Neural crest cell (in vitro differentiated cells): ENCODE results near the gene TMEM200C. TPM values are rescaled to one million over a fixed set of nuclear protein-coding genes. Genes with fewer than 3 reads are reported as not detected.

Experiments
- DNase-seq: peaks from one replicate; pipeline ENCODE4 v3.0.0; 2021; ENCODE audit warnings: low read depth, mixed read lengths, low spot score
- H3K27ac Mint-ChIP-seq: one replicate; pipeline ENCODE4 v1.8.0; 2021; ENCODE audit warnings: mild to moderate bottlenecking, mixed read lengths; ENCODE audit not compliant: unreplicated experiment
- H3K27me3 Mint-ChIP-seq: 2 replicates; pipeline ENCODE4 v1.8.0; 2021; ENCODE audit warnings: low read depth, mild to moderate bottlenecking, mixed read lengths
- H3K36me3 Mint-ChIP-seq: 2 replicates; pipeline ENCODE4 v1.8.0; 2021; ENCODE audit warnings: low read depth, mild to moderate bottlenecking, mixed read lengths
- H3K4me1 Mint-ChIP-seq: 2 replicates; pipeline ENCODE4 v1.8.0; 2021; ENCODE audit warnings: mixed read lengths
- H3K4me3 Mint-ChIP-seq: one replicate; pipeline ENCODE4 v1.8.0; 2021; ENCODE audit warnings: mild to moderate bottlenecking, mixed read lengths
- H3K9me3 Mint-ChIP-seq: 2 replicates; pipeline ENCODE4 v1.8.0; 2021; ENCODE audit warnings: mixed read lengths
- total RNA-seq: library from RNA; stranded (reverse); gene quantifications from 2 replicates; pipeline ENCODE4 v1.2.1, GENCODE V29; 2021
- TF ChIP-seq, protein P1 (sequence below): fragments of 200-600 bp; sonication (generic); conservative IDR thresholded peaks from 2 replicates; pipeline ENCODE4 v1.5.0; 2021; ENCODE audit warnings: antibody characterized with exemption, mild to moderate bottlenecking

The TMEM200C gene
- total RNA-seq, 1 donor from 2014 or later, result 26.1 TPM

DNA sequence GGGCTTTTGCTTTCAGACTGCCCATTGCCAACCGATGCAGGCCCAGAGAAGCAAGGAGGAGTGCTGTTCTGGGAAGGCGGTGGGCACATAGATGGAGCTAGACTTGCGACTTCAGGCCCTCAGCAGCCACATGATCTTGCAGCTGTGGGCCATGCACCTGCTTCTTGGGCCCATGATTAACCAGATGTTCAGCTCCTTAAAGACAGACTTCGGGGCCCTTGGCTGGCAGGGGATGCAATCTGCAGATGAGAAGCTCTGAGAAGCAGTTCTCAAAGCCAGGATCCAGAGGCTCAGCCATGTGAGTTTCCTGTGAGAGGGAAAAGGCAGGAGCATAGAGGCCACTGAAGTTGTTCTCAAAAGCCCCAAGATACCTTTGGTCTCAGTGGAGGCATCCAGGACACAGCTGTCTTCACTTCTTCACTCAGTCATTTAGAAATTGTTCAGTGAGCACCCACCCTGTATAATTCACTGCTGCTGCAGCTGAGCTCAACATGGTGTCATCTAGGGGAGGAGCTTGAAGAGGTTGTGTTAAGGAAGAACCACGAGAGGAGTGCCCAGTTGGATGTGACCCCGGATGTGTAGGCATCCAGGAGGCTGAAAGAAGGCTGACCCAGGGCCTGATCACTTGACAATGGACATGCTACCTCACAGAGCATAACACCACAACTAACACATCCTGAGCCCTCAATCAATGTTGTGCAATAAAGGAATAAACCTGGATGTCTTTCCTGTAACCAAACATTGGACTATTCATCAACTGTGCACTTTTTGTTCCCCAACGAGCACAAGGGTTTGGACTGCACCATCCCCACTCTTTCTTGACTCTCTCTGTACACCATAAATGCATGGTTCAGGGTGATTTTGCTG, 44.7 kb upstream of the TMEM200C start:
- TF ChIP-seq, protein P1, sequence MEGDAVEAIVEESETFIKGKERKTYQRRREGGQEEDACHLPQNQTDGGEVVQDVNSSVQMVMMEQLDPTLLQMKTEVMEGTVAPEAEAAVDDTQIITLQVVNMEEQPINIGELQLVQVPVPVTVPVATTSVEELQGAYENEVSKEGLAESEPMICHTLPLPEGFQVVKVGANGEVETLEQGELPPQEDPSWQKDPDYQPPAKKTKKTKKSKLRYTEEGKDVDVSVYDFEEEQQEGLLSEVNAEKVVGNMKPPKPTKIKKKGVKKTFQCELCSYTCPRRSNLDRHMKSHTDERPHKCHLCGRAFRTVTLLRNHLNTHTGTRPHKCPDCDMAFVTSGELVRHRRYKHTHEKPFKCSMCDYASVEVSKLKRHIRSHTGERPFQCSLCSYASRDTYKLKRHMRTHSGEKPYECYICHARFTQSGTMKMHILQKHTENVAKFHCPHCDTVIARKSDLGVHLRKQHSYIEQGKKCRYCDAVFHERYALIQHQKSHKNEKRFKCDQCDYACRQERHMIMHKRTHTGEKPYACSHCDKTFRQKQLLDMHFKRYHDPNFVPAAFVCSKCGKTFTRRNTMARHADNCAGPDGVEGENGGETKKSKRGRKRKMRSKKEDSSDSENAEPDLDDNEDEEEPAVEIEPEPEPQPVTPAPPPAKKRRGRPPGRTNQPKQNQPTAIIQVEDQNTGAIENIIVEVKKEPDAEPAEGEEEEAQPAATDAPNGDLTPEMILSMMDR, result no peak
- Mint-ChIP-seq H3K9me3 (no peaks in the 10 kb centered on the region), H3K27me3 (no peaks in the 10 kb centered on the region), H3K4me1 (peaks cover 56% of the 10 kb centered on the region), H3K4me3 (no peak overlapping the region), H3K27ac (no peak overlapping the region), H3K36me3 (peaks cover 2% of the 10 kb centered on the region)
- DNase-seq, result no peak

DNA sequence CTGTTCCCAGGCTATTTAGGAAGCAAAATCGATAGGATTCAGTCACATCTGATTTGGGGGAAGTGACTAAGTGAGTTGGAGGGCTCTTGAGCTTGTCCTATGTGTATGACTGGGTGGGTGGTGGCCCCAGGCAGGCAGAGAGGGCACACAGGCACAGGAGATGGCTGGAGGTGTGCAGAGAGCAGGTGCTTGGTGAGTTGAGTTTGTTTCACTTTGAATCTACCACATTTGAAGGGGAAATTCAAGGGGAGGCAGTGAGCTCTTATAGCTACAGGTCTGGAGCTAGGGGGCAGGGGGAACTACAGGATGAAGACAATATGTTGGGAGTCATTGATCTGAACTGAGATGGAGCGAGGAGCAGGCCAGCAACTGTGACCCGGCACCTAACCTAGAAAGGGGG, 42.5 kb upstream of the TMEM200C start:
- no peak for DNase-seq
- H3K9me3 Mint-ChIP-seq, result no peaks in the 10 kb centered on the region
- H3K36me3 Mint-ChIP-seq, result peaks cover 2% of the 10 kb centered on the region
- H3K4me1 Mint-ChIP-seq, result peaks cover 54% of the 10 kb centered on the region
- TF ChIP-seq, protein P1, result no peak
- H3K4me3 Mint-ChIP-seq, result no peak overlapping the region
- no peaks in the 10 kb centered on the region for H3K27me3 Mint-ChIP-seq
- peak overlapping the region; percentile 36 for H3K27ac Mint-ChIP-seq

DNA sequence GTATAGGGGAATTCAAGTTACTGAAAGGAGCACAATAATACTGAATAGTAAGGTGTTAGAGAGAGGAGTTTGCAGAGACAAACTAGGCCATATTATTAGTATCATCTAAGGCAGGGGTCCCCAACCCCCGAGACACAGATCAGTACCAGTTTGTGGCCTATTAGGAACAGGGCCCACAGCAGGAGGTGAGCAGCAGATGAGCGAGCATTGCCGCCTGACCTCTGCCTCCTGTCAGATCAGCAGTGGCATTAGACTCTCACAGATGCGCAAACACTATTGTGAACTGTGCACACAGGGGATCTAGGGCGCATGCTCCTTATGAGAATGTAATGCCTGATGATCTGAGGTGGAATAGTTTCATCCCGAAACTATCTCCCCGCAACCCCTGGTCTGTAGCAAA, 41.8 kb upstream of the TMEM200C start:
- H3K36me3 Mint-ChIP-seq, result peaks cover 2% of the 10 kb centered on the region
- TF ChIP-seq, protein P1, result no peak

DNA sequence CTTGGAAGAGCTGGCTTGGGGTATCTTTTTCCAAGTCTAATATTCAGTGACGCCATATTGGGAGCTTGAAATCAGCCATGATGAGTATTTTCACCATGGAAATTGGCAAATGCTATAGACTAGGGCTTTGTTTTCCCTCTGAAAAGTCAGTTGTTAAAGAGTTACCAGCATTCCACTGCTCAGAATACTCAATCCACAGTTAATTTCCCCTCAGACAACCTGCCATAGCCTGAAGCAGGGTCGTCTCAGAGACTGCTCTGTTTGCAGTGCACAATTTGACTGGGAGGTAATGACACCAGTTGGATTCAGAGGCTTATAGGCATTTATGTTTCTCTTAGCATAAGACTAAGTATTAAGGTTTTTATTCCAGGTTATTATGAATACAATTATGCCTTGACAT, 35.5 kb upstream of the TMEM200C start:
- Mint-ChIP-seq H3K4me3 (no peak overlapping the region), H3K36me3 (peaks cover 13% of the 10 kb centered on the region), H3K27ac (peak overlapping the region; percentile 14), H3K27me3 (no peaks in the 10 kb centered on the region), H3K9me3 (peaks cover 11% of the 10 kb centered on the region), H3K4me1 (peaks cover 23% of the 10 kb centered on the region)
- TF ChIP-seq, protein P1, result no peak
- no peak for DNase-seq

More for the DNA sequence above, 41.8 kb upstream of the TMEM200C start:
- DNase-seq, result no peak
- Mint-ChIP-seq H3K27ac (peak overlapping the region; percentile 93), H3K27me3 (no peaks in the 10 kb centered on the region), H3K4me3 (peak overlapping the region; percentile 72), H3K4me1 (peaks cover 49% of the 10 kb centered on the region), H3K9me3 (no peaks in the 10 kb centered on the region)

DNA sequence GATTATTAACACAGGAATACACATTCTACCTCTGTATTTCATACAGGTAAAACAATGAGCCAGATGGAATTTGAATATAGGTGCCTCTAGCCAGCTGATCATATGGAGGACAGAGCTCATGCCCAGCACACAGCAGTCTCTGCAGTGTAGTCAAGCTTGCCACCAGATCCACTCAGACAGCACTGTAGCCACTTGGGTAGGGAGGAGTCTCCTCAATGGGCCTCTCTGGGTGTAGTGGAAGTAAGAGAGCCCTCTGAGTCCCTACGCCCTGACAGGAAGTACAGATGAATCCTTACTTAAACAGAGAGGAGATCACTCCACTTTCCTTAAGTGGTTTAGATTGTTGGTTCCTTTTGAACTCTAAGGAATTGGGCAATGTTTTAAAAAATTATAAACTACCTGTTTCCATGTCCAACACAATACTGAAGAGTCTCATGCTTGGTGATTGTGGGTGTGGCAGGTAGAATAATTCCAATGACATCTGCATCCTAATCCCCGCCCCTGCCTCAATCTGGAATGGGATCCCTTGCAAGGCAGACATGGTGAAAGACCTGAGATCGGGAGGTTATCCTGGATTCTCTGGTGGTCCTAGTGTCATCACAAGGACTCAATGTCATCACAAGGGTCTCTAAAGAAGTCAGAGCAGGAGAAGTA, 23.0 kb upstream of the TMEM200C start:
- H3K36me3 Mint-ChIP-seq, result peaks cover 39% of the 10 kb centered on the region
- H3K9me3 Mint-ChIP-seq, result no peaks in the 10 kb centered on the region
- no peak for DNase-seq
- no peaks in the 10 kb centered on the region for H3K27me3 Mint-ChIP-seq
- no peak overlapping the region for H3K4me3 Mint-ChIP-seq
- H3K4me1 Mint-ChIP-seq, result peaks cover 6% of the 10 kb centered on the region
- TF ChIP-seq, protein P1, result no peak
- H3K27ac Mint-ChIP-seq, result no peak overlapping the region
